HCT116 (cell line): ENCODE results near the gene MED16.

ENCODE experiments used
- CEBPB ChIP-seq: IDR thresholded peaks from 2 replicates; pipeline ENCODE4 v1.6.1; 2012; ENCODE audit warnings: low read depth
- EZH2 ChIP-seq: fragments of 200-600 bp; sonication (generic); IDR thresholded peaks from 2 replicates; pipeline ENCODE4 v1.6.1; 2017; ENCODE audit warnings: antibody characterized with exemption, mixed run types
- JUND ChIP-seq: IDR thresholded peaks from 2 replicates; pipeline ENCODE4 v1.6.1; 2012
- POLR2A ChIP-seq: IDR thresholded peaks from 2 replicates; pipeline ENCODE4 v1.7.0; 2011; ENCODE audit warnings: borderline replicate concordance; ENCODE audit not compliant: insufficient read depth, insufficient read length; ENCODE audit errors: extremely low read depth
- POLR2AphosphoS5 ChIP-seq: IDR thresholded peaks from 2 replicates; pipeline ENCODE4 v1.6.1; 2011; ENCODE audit warnings: mild to moderate bottlenecking, low read depth, low read length, moderate library complexity
- YY1 ChIP-seq: IDR thresholded peaks from 2 replicates; pipeline ENCODE4 v1.6.1; 2011; ENCODE audit warnings: low read length, low read depth, moderate library complexity, mild to moderate bottlenecking; ENCODE audit not compliant: insufficient replicate concordance; ENCODE audit errors: extremely low read depth
- ZFX ChIP-seq: fragments of 450-650 bp; IDR thresholded peaks from 2 replicates; pipeline ENCODE4 v1.6.1; 2017
- ZNF274 ChIP-seq: fragments of 200-500 bp; sonication (Bioruptor generic); IDR thresholded peaks from 2 replicates; pipeline ENCODE4 v1.6.1; 2014; ENCODE audit warnings: mild to moderate bottlenecking, low read depth, low read length, inconsistent platforms
- TF ChIP-seq, protein P1 (sequence below), 3 experiments: fragments of 200-600 bp in 1 of 3; sonication (generic) in 1 of 3; IDR thresholded peaks in 2 of 3; conservative IDR thresholded peaks in 1 of 3; 2 replicates each; pipeline ENCODE4 v1.5.1; 2012 to 2017; ENCODE audit warnings: low read depth in 2 of 3, low read length in 2 of 3, antibody characterized with exemption in 1 of 3, borderline replicate concordance in 1 of 3, control low read depth in 1 of 3, mild to moderate bottlenecking in 1 of 3, mixed read lengths in 1 of 3, mixed run types in 1 of 3, moderate library complexity in 1 of 3; ENCODE audit not compliant: insufficient read depth in 1 of 3
- TF ChIP-seq, protein P2 (sequence below): IDR thresholded peaks from 2 replicates; pipeline ENCODE4 v1.6.1; 2012; ENCODE audit warnings: low read depth
- TF ChIP-seq, protein P3 (sequence below): IDR thresholded peaks from 2 replicates; pipeline ENCODE4 v1.6.1; 2012

DNA sequence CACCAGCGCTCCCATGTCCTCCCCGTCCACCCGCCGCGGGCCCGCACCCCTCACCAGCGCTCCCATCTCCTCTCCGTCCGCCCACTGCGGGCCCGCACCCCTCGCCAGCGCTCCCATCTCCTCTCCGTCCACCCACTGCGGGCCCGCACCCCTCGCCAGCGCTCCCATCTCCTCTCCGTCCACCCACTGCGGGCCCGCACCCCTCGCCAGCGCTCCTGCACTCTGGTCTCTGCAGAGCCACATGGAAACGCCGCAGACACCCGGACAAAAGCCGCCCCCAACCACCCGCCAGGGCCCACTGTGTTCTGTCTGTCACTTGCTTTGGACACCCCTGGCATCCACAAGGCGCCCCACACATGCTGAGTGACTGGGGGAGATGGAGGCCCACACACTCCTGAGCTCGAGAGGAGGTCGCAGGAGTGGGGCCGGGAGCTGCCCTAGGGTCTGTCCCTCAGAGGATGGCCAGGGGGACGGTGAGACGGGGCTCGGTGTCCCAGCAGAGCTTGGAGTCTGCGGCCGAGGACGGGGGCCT lies 26.2 kb downstream of the MED16 start:
- TF ChIP-seq, protein P1, sequence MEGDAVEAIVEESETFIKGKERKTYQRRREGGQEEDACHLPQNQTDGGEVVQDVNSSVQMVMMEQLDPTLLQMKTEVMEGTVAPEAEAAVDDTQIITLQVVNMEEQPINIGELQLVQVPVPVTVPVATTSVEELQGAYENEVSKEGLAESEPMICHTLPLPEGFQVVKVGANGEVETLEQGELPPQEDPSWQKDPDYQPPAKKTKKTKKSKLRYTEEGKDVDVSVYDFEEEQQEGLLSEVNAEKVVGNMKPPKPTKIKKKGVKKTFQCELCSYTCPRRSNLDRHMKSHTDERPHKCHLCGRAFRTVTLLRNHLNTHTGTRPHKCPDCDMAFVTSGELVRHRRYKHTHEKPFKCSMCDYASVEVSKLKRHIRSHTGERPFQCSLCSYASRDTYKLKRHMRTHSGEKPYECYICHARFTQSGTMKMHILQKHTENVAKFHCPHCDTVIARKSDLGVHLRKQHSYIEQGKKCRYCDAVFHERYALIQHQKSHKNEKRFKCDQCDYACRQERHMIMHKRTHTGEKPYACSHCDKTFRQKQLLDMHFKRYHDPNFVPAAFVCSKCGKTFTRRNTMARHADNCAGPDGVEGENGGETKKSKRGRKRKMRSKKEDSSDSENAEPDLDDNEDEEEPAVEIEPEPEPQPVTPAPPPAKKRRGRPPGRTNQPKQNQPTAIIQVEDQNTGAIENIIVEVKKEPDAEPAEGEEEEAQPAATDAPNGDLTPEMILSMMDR (IDR thresholded peaks at IDR 0.05 in 2 of 3, conservative IDR thresholded peaks at IDR 0.05 in 1 of 3; ENCODE audit: borderline replicate concordance in 1 of 3, insufficient read depth in 1 of 3, low read depth in 2 of 3, low read length in 2 of 3): no peak
- TF ChIP-seq EZH2: no peak
- TF ChIP-seq CEBPB: no peak
- no peak for TF ChIP-seq YY1
- TF ChIP-seq JUND: no peak
- TF ChIP-seq, protein P2, sequence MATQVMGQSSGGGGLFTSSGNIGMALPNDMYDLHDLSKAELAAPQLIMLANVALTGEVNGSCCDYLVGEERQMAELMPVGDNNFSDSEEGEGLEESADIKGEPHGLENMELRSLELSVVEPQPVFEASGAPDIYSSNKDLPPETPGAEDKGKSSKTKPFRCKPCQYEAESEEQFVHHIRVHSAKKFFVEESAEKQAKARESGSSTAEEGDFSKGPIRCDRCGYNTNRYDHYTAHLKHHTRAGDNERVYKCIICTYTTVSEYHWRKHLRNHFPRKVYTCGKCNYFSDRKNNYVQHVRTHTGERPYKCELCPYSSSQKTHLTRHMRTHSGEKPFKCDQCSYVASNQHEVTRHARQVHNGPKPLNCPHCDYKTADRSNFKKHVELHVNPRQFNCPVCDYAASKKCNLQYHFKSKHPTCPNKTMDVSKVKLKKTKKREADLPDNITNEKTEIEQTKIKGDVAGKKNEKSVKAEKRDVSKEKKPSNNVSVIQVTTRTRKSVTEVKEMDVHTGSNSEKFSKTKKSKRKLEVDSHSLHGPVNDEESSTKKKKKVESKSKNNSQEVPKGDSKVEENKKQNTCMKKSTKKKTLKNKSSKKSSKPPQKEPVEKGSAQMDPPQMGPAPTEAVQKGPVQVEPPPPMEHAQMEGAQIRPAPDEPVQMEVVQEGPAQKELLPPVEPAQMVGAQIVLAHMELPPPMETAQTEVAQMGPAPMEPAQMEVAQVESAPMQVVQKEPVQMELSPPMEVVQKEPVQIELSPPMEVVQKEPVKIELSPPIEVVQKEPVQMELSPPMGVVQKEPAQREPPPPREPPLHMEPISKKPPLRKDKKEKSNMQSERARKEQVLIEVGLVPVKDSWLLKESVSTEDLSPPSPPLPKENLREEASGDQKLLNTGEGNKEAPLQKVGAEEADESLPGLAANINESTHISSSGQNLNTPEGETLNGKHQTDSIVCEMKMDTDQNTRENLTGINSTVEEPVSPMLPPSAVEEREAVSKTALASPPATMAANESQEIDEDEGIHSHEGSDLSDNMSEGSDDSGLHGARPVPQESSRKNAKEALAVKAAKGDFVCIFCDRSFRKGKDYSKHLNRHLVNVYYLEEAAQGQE: no peak
- TF ChIP-seq ZFX: no peak
- TF ChIP-seq POLR2A: no peak
- TF ChIP-seq POLR2AphosphoS5: no peak
- no peak for TF ChIP-seq ZNF274
- TF ChIP-seq, protein P3, sequence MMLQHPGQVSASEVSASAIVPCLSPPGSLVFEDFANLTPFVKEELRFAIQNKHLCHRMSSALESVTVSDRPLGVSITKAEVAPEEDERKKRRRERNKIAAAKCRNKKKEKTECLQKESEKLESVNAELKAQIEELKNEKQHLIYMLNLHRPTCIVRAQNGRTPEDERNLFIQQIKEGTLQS: no peak
